Neuronal stem cell (in vitro differentiated cells): ENCODE data around the gene KRT34.
"Not testable (repeated sequence)": the region's sequence is repeated elsewhere in the genome, so short reads cannot be mapped to it uniquely, and the experiment has no call there.

ENCODE experiments used
- DNase-seq: peaks from one replicate; pipeline ENCODE4 v3.0.0-alpha.2; 2013; ENCODE audit warnings: low spot score
- H2AFZ ChIP-seq: one replicate; pipeline ENCODE4 v1.6.1; 2013; ENCODE audit warnings: mild to moderate bottlenecking, low read length, inconsistent platforms
- H2AK5ac ChIP-seq: 2 replicates; pipeline ENCODE4 v1.6.1; 2013; ENCODE audit warnings: low read depth, mild to moderate bottlenecking, inconsistent platforms, low read length, moderate library complexity, mixed read lengths
- H2BK120ac ChIP-seq: 2 replicates; pipeline ENCODE4 v1.6.1; 2013; ENCODE audit warnings: low read depth, mild to moderate bottlenecking, inconsistent platforms, low read length, moderate library complexity, mixed read lengths
- H2BK12ac ChIP-seq: one replicate; pipeline ENCODE4 v1.6.1; 2013; ENCODE audit warnings: low read length, inconsistent platforms
- H2BK15ac ChIP-seq: 2 replicates; pipeline ENCODE4 v1.6.1; 2013; ENCODE audit warnings: mild to moderate bottlenecking, low read length, inconsistent platforms, mixed read lengths
- H2BK5ac ChIP-seq: one replicate; pipeline ENCODE4 v1.6.1; 2013; ENCODE audit warnings: inconsistent platforms, mild to moderate bottlenecking, low read length, moderate library complexity
- H3K14ac ChIP-seq: one replicate; pipeline ENCODE4 v1.6.1; 2013; ENCODE audit warnings: low read length, inconsistent platforms
- H3K18ac ChIP-seq: 2 replicates; pipeline ENCODE4 v1.6.1; 2013; ENCODE audit warnings: low read length, inconsistent platforms
- H3K23ac ChIP-seq: 2 replicates; pipeline ENCODE4 v1.6.1; 2013; ENCODE audit warnings: low read depth, mild to moderate bottlenecking, mixed read lengths, low read length, inconsistent platforms; ENCODE audit not compliant: poor library complexity
- H3K27ac ChIP-seq: replicated peaks from 3 replicates; pipeline ENCODE4 v1.5.1; 2013; ENCODE audit warnings: low read length, inconsistent platforms
- H3K27me3 ChIP-seq, 3 experiments: 2 replicates each; pipeline ENCODE4 v1.6.1; 2013; ENCODE audit warnings: low read length in 3 of 3, mild to moderate bottlenecking in 2 of 3, inconsistent platforms in 1 of 3, low read depth in 1 of 3, mixed read lengths in 1 of 3, moderate library complexity in 1 of 3; ENCODE audit not compliant: control insufficient read depth in 3 of 3, insufficient read depth in 3 of 3
- H3K36me3 ChIP-seq, 2 donors: replicated peaks in 1 of 2; 2 replicates each; pipeline ENCODE4 v1.6.1; 2013; ENCODE audit warnings: low read length in 2 of 2; ENCODE audit not compliant: control insufficient read depth in 2 of 2, insufficient read depth in 2 of 2
- H3K4ac ChIP-seq: 2 replicates; pipeline ENCODE4 v1.6.1; 2013; ENCODE audit warnings: inconsistent platforms, mild to moderate bottlenecking, low read length, moderate library complexity
- H3K4me1 ChIP-seq, 2 donors: 1 replicate in 1 of 2; 2 replicates in 1 of 2; pipeline ENCODE4 v1.6.1; 2013; ENCODE audit warnings: low read length in 2 of 2, low read depth in 1 of 2; ENCODE audit not compliant: control insufficient read depth in 2 of 2, insufficient read depth in 1 of 2
- H3K4me2 ChIP-seq: one replicate; pipeline ENCODE4 v1.6.1; 2013; ENCODE audit warnings: mild to moderate bottlenecking, low read length, inconsistent platforms; ENCODE audit not compliant: insufficient read depth, poor library complexity, severe bottlenecking
- H3K4me3 ChIP-seq, 2 donors: 2 replicates each; pipeline ENCODE4 v1.5.1; 2013; ENCODE audit warnings: low read length in 2 of 2, mild to moderate bottlenecking in 2 of 2, inconsistent platforms in 1 of 2, moderate library complexity in 1 of 2
- H3K79me1 ChIP-seq: one replicate; pipeline ENCODE4 v1.6.1; 2013; ENCODE audit warnings: low read depth, mild to moderate bottlenecking, inconsistent platforms, low read length, moderate library complexity
- H3K9ac ChIP-seq: one replicate; pipeline ENCODE4 v1.6.1; 2013; ENCODE audit warnings: mild to moderate bottlenecking, low read depth, low read length, inconsistent platforms; ENCODE audit not compliant: poor library complexity
- H3K9me3 ChIP-seq, 2 donors: replicated peaks in 1 of 2; 2 replicates each; pipeline versions ENCODE3 to v1.6.1; 2013; ENCODE audit warnings: low read length in 2 of 2, mild to moderate bottlenecking in 2 of 2, inconsistent platforms in 1 of 2, low read depth in 1 of 2, mixed read lengths in 1 of 2, moderate library complexity in 1 of 2; ENCODE audit not compliant: control insufficient read depth in 2 of 2, insufficient read depth in 1 of 2
- H4K8ac ChIP-seq: one replicate; pipeline ENCODE4 v1.6.1; 2013; ENCODE audit warnings: low read depth, mild to moderate bottlenecking, inconsistent platforms, low read length, moderate library complexity
- H4K91ac ChIP-seq: one replicate; pipeline ENCODE4 v1.6.1; 2013; ENCODE audit warnings: low read length, low read depth, mild to moderate bottlenecking, inconsistent platforms; ENCODE audit not compliant: poor library complexity
- WGBS, 2 donors: extraction: QIAGEN DNeasy Blood & Tissue Kit; methylation state at CpG; one replicate each; pipeline ENCODE4 v1.1.7; 2013; ENCODE audit warnings: missing lambda C conversion rate in 2 of 2, mixed read lengths in 1 of 2; ENCODE audit not compliant: insufficient read length in 2 of 2, insufficient replicate concordance in 1 of 2; ENCODE audit errors: extremely low coverage in 2 of 2; 5-methylcytosine and 5-hydroxymethylcytosine counted together

KRT34 gene

DNA sequence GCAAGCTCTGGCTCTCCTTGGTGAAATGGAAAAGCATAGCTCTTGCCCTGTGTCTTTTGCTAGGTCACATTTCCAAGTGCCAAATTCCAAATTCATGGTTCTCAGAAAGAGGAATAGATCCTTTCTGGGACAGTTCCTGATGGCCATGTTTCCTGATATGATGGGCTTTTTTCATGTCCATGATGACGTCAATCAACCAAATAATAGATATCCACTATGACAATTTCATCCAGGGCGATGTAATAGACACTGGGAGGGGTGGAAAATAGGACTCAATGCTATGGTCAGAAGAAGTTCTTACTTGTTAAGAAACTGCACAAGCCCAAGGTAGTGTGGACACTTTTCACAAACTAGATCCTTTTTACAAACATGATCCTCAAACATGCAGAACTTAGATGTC, 30.9 kb downstream of the KRT34 start:
- no peak overlapping the region for H3K4me2 ChIP-seq

DNA sequence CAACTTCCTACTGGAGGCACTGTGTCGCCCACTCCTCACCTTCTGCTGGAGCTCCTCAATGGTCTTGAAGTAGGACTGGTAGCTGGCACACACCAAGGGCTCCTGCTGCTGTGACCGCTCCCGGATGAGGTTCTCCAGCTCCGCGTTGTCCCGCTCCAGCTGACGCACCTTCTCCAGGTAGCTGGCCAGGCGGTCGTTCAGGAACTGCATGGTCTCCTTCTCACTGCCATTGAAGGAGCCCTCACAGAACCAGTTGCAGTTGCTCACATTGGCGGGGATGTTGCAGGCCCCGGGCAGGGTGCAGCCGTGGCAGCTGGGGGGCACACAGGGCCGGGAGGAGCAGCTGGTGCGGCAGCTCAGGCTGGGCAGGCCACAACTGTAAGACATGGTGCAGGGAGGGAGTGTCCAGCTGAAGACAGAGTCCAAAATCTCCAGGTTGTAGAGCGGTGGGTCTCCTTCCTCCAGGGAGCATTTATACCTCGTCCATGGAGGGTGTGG, 31.7 kb downstream of the KRT34 start, which contains the start of gene KRT33A:
Gene KRT33A (minus strand): TSS at position 448 of the 498 bp plus-strand sequence. CDS start 61 bp downstream, at position 387.
- not testable (repeated sequence) for H2AK5ac ChIP-seq, H3K4me3 ChIP-seq, H3K4me1 ChIP-seq, DNase-seq, H2AFZ ChIP-seq, H4K91ac ChIP-seq, H2BK5ac ChIP-seq, H2BK12ac ChIP-seq, H3K14ac ChIP-seq, H3K9me3 ChIP-seq, H2BK120ac ChIP-seq, H3K23ac ChIP-seq, H2BK15ac ChIP-seq, H3K27ac ChIP-seq, H3K9ac ChIP-seq, H3K18ac ChIP-seq, H3K79me1 ChIP-seq, H4K8ac ChIP-seq, H3K27me3 ChIP-seq, H3K4me2 ChIP-seq, H3K4ac ChIP-seq, H3K36me3 ChIP-seq
- WGBS, 2 donors, result no CpG with 5 or more reads among the region's 16 CpGs

More for the DNA sequence above, 30.9 kb downstream of the KRT34 start:
- Histone ChIP-seq H3K27ac (no peak overlapping the region), H3K23ac (no peak overlapping the region), H3K27me3 (no peaks in the 10 kb centered on the region), H3K4me3 (no peak overlapping the region), H4K8ac (no peak overlapping the region), H3K4me1 (no peaks in the 10 kb centered on the region), H2AK5ac (no peak overlapping the region), H3K14ac (no peak overlapping the region), H4K91ac (no peak overlapping the region), H3K9ac (no peak overlapping the region), H2AFZ (no peak overlapping the region), H3K18ac (no peak overlapping the region), H2BK5ac (no peak overlapping the region), H3K36me3 (no peaks in the 10 kb centered on the region), H2BK12ac (no peak overlapping the region), H2BK120ac (no peak overlapping the region), H3K9me3 (no peaks in the 10 kb centered on the region), H2BK15ac (no peak overlapping the region), H3K4ac (no peak overlapping the region), H3K79me1 (no peaks in the 10 kb centered on the region)
- no peak for DNase-seq
- WGBS, 2 donors, result no CpG with 5 or more reads among the region's 2 CpGs

DNA sequence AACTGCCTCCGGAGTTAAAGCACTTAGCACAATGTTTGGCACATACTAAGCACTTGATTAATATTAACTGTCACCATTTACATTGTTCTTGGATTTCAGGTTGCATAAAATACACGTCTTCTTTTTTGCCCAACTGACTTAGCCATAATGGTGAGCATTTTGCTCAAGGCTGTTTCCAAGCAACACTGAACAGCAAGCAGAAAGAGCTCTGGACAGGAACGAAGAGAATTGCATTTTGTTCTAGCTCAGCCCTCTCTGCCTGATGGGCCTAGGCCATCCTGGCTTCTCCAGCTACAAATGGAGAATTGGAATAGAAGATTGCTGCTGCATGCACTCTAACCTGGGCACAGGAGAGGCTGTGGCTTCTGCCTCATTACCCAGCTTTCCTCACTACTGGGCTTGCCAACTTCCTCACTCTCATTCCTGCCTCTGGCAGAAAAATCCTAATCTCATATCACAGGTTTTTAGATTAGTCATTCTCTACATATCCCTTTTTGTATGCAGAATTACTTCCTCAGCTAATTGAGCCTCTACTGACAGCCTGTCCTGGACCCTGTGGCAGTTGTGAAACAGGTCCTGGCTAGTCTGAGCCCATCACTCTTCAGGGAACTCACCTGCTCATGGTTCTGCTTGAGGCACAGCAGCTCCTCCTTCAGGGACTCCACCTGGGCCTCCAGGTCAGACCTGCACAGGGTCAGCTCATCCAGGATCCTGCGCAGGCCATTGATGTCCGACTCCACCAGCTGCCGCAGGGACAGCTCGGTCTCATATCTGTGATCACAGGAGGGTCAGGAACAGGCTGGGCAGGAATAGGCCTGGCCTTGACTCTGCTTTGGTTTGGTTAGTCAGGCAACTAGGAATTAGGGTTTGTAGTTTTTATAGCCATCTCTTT, 34.0 kb downstream of the KRT34 start:
- Histone ChIP-seq H3K9ac (no peak overlapping the region), H3K27ac (no peak overlapping the region), H3K4me1 (no peaks in the 10 kb centered on the region), H4K8ac (no peak overlapping the region), H2BK5ac (no peak overlapping the region), H2BK120ac (no peak overlapping the region), H4K91ac (no peak overlapping the region), H3K18ac (no peak overlapping the region), H3K4me3 (no peak overlapping the region), H2AK5ac (no peak overlapping the region), H3K9me3 (peaks cover 0 to 2% of the 10 kb centered on the region in 2 donors), H3K4ac (no peak overlapping the region), H2BK15ac (no peak overlapping the region), H2BK12ac (no peak overlapping the region), H3K27me3 (no peaks in the 10 kb centered on the region), H3K23ac (no peak overlapping the region), H3K79me1 (no peaks in the 10 kb centered on the region), H2AFZ (no peak overlapping the region), H3K14ac (no peak overlapping the region), H3K4me2 (no peak overlapping the region), H3K36me3 (no peaks in the 10 kb centered on the region)
- no CpG with 5 or more reads among the region's 7 CpGs for WGBS, 2 donors
- no peak for DNase-seq

DNA sequence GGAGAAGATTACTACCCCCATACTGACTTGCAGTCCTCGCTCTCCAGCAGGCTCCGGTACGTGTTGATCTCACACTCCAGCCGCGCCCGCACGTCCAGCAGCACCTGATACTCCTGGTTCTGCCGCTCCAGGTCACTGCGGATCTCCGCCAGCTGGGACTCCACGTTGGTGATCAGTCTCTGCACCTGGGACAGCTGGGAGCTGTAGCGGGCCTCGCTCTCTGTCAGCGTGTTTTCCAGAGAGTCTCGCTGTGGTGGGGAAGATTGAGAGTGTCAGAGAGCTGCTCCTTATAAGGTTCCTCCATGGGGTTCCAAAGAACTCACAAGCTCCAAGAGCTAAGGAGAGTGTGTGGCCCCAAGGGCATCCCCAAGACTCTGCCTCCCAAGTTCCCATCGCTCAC, 35.7 kb downstream of the KRT34 start:
- H3K9ac ChIP-seq, H4K8ac ChIP-seq, H3K9me3 ChIP-seq, H3K4ac ChIP-seq, H3K79me1 ChIP-seq, H3K4me2 ChIP-seq, H3K27ac ChIP-seq, H3K4me3 ChIP-seq, H2BK5ac ChIP-seq, H3K36me3 ChIP-seq, H2AFZ ChIP-seq, H3K23ac ChIP-seq, H3K14ac ChIP-seq, H3K27me3 ChIP-seq, H2BK15ac ChIP-seq, H4K91ac ChIP-seq, DNase-seq, H2BK12ac ChIP-seq, H3K18ac ChIP-seq, H2BK120ac ChIP-seq, H2AK5ac ChIP-seq, H3K4me1 ChIP-seq: not testable (repeated sequence)
- WGBS, 2 donors, result no CpG with 5 or more reads among the region's 16 CpGs
